ENCODE results near the gene PRR5L.

The PRR5L gene

GRCh38 chr11:36367806-36368680, 72.0 kb downstream of the PRR5L start:
- ChIA-PET POLR2A (no interaction called here), CTCF (interaction anchor here (0.7 kb wide), 1 partner anchor 75 kb away, joined by 3 read pairs; no protein-coding TSS in a partner anchor)
- TF ChIP-seq TARDBP (IDR thresholded peaks at IDR 0.05) (no peak), FOXA1 (IDR thresholded peaks at IDR 0.05) (no peak), SUZ12 (IDR thresholded peaks at IDR 0.05) (no peak), CTBP1 (IDR thresholded peaks at IDR 0.05; ENCODE audit: borderline replicate concordance) (no peak), SP1 (IDR thresholded peaks at IDR 0.05) (no peak), ELF4 (IDR thresholded peaks at IDR 0.05) (no peak), HDGF (IDR thresholded peaks at IDR 0.05; ENCODE audit: borderline replicate concordance) (no peak), BHLHE40 (IDR thresholded peaks at IDR 0.05; ENCODE audit: borderline replicate concordance) (no peak), NFRKB (IDR thresholded peaks at IDR 0.05) (no peak), ARNT (IDR thresholded peaks at IDR 0.05) (no peak), LEF1 (IDR thresholded peaks at IDR 0.05; ENCODE audit: borderline replicate concordance) (no peak), ZNF384 (IDR thresholded peaks at IDR 0.05) (no peak), PKNOX1 (IDR thresholded peaks at IDR 0.05) (no peak), FOXM1 (IDR thresholded peaks at IDR 0.05; ENCODE audit: borderline replicate concordance) (no peak)
- no peak for DNase-seq (ENCODE audit: extremely low spot score)

- ChIA-PET POLR2A (no interaction called here), CTCF (no interaction called here)
- DNase-seq (ENCODE audit: extremely low spot score), result no peak
- TF ChIP-seq SUZ12 (IDR thresholded peaks at IDR 0.05) (no peak), L3MBTL2 (conservative IDR thresholded peaks at IDR 0.05) (no peak), SP1 (IDR thresholded peaks at IDR 0.05) (no peak), CTBP1 (IDR thresholded peaks at IDR 0.05; ENCODE audit: borderline replicate concordance) (no peak), TARDBP (IDR thresholded peaks at IDR 0.05) (no peak), HDGF (IDR thresholded peaks at IDR 0.05; ENCODE audit: borderline replicate concordance) (no peak), ELF4 (IDR thresholded peaks at IDR 0.05) (no peak), BHLHE40 (IDR thresholded peaks at IDR 0.05; ENCODE audit: borderline replicate concordance) (no peak), PKNOX1 (IDR thresholded peaks at IDR 0.05) (no peak), ARNT (IDR thresholded peaks at IDR 0.05) (no peak), FOXK2 (IDR thresholded peaks at IDR 0.05) (no peak), LEF1 (IDR thresholded peaks at IDR 0.05; ENCODE audit: borderline replicate concordance) (no peak), FOXA1 (IDR thresholded peaks at IDR 0.05) (no peak), FOXM1 (IDR thresholded peaks at IDR 0.05; ENCODE audit: borderline replicate concordance) (no peak), NFRKB (IDR thresholded peaks at IDR 0.05) (no peak), ZNF384 (IDR thresholded peaks at IDR 0.05) (no peak)
Observed at GRCh38 chr11:36371181-36371580, 75.1 kb downstream of the PRR5L start.

- CTCF ChIA-PET, result no interaction called here
- no peak for TF ChIP-seq FOXA1 (IDR thresholded peaks at IDR 0.05)
- POLR2A ChIA-PET, result no interaction called here
- no peak for DNase-seq (ENCODE audit: extremely low spot score)
Observed at GRCh38 chr11:36371590-36371989, 75.5 kb downstream of the PRR5L start.

- POLR2A ChIA-PET, result no interaction called here
- DNase-seq (ENCODE audit: extremely low spot score), result no peak
- TF ChIP-seq TARDBP (IDR thresholded peaks at IDR 0.05), result no peak
- CTCF ChIA-PET, result no interaction called here
Observed at GRCh38 chr11:36372101-36372771, 76.1 kb downstream of the PRR5L start.

- CTCF ChIA-PET, result no interaction called here
- no peak for DNase-seq (ENCODE audit: extremely low spot score)
Observed at GRCh38 chr11:36373016-36374010, 77.2 kb downstream of the PRR5L start.

More at GRCh38 chr11:36373016-36374010, 77.2 kb downstream of the PRR5L start:
- TF ChIP-seq FOXM1 (IDR thresholded peaks at IDR 0.05; ENCODE audit: borderline replicate concordance) (no peak), NFRKB (IDR thresholded peaks at IDR 0.05) (no peak), LEF1 (IDR thresholded peaks at IDR 0.05; ENCODE audit: borderline replicate concordance) (no peak), CTBP1 (IDR thresholded peaks at IDR 0.05; ENCODE audit: borderline replicate concordance) (no peak), TARDBP (IDR thresholded peaks at IDR 0.05) (no peak), SUZ12 (IDR thresholded peaks at IDR 0.05) (no peak), HDGF (IDR thresholded peaks at IDR 0.05; ENCODE audit: borderline replicate concordance) (no peak), FOXA1 (IDR thresholded peaks at IDR 0.05) (no peak), L3MBTL2 (conservative IDR thresholded peaks at IDR 0.05) (no peak), BHLHE40 (IDR thresholded peaks at IDR 0.05; ENCODE audit: borderline replicate concordance) (no peak), ZNF384 (IDR thresholded peaks at IDR 0.05) (no peak), ELF4 (IDR thresholded peaks at IDR 0.05) (no peak), PKNOX1 (IDR thresholded peaks at IDR 0.05) (no peak), ARNT (IDR thresholded peaks at IDR 0.05) (no peak), SP1 (IDR thresholded peaks at IDR 0.05) (no peak), FOXK2 (IDR thresholded peaks at IDR 0.05) (no peak)
- POLR2A ChIA-PET, result no interaction called here

Measured in HEK293T (cell line).